WTC11 (cell line): ENCODE results near the gene ZDHHC11B.
"Not testable (repeated sequence)": the region's sequence is repeated elsewhere in the genome, so short reads cannot be mapped to it uniquely, and the experiment has no call there.

Source experiments
- CREB1 ChIP-seq: sonication (generic); formaldehyde crosslinking; IDR thresholded peaks from 2 replicates; pipeline ENCODE4 v1.8.0; 2023; ENCODE audit warnings: mild to moderate bottlenecking, missing genetic modification reagents
- CTCF ChIP-seq: fragments of 200-600 bp; IDR thresholded peaks from 2 replicates; pipeline ENCODE4 v1.8.0; 2022; ENCODE audit warnings: antibody characterized with exemption
- NFYB ChIP-seq: sonication (generic); formaldehyde crosslinking; conservative IDR thresholded peaks from 2 replicates; pipeline ENCODE4 v1.8.0; 2022; ENCODE audit warnings: low read depth, missing genetic modification reagents
- NR1H2 ChIP-seq: sonication (generic); formaldehyde crosslinking; IDR thresholded peaks from 2 replicates; pipeline ENCODE4 v1.9.0; 2021; ENCODE audit warnings: mild to moderate bottlenecking, moderate library complexity, missing genetic modification reagents
- OVOL2 ChIP-seq: fragments of 250-450 bp; sonication (Bioruptor Pico); IDR thresholded peaks from 2 replicates; pipeline ENCODE4 v1.9.0; 2021; ENCODE audit warnings: mild to moderate bottlenecking, borderline replicate concordance
- USF2 ChIP-seq: sonication (generic); formaldehyde crosslinking; IDR thresholded peaks from 2 replicates; pipeline ENCODE4 v1.8.1; 2023; ENCODE audit warnings: mild to moderate bottlenecking, missing genetic modification reagents, moderate library complexity

GRCh38 chr5:782356-782755 lies 2.2 kb downstream of the ZDHHC11B start:
- TF ChIP-seq NFYB (CRISPR knock-in tag); OVOL2 (CRISPR knock-in tag); CREB1 (CRISPR knock-in tag); NR1H2 (CRISPR knock-in tag); USF2; CTCF: not testable (repeated sequence)
